ENCODE data around the gene RABGEF1.

DNA sequence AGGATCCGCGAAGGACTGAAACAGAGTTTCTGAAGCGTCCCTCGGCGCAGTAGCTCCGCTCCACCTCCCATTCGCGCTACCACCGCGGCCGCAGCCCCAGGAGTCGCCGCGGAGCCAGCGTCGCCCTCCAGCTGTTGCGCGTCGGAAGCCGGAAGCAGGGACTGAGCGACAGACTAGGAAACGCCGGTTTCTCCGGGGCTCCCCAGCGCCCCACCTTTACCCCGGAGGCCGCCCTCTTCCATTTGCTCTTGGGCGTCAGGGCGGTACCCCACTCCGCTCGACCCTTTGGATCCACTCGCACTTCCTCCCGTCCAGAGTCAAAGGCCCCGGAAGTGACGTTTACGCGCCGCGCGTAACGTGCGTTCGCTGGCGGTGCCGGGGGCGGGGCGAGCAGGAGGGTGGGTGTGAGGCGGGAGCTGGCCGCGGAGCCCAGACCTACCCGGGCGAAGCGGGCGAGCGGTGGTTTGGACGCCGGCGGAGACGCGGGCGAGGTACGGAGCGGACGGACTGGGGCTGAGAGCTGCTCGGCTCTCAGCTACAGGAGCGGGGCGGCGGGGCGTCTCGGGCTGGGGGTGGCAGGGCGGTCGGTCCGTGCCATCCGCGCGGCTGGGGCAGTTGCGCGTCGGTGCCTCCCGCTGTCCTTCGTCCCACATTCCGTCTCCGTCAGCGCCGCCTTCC, at the start of gene RABGEF1:
- TF ChIP-seq, protein P1, sequence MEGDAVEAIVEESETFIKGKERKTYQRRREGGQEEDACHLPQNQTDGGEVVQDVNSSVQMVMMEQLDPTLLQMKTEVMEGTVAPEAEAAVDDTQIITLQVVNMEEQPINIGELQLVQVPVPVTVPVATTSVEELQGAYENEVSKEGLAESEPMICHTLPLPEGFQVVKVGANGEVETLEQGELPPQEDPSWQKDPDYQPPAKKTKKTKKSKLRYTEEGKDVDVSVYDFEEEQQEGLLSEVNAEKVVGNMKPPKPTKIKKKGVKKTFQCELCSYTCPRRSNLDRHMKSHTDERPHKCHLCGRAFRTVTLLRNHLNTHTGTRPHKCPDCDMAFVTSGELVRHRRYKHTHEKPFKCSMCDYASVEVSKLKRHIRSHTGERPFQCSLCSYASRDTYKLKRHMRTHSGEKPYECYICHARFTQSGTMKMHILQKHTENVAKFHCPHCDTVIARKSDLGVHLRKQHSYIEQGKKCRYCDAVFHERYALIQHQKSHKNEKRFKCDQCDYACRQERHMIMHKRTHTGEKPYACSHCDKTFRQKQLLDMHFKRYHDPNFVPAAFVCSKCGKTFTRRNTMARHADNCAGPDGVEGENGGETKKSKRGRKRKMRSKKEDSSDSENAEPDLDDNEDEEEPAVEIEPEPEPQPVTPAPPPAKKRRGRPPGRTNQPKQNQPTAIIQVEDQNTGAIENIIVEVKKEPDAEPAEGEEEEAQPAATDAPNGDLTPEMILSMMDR (IDR thresholded peaks at IDR 0.05), result peak in 2 of 5 experiments; percentile 6 to 31
- peak; percentile 74 to 91 for TF ChIP-seq POLR2A (IDR thresholded peaks at IDR 0.05)
- TF ChIP-seq EP300 (IDR thresholded peaks at IDR 0.05), result peak; percentile 84 to 98
